Measurements from ENCODE around the gene GOLGA6A.
"Not testable (repeated sequence)": the region's sequence is repeated elsewhere in the genome, so short reads cannot be mapped to it uniquely, and the experiment has no call there.

The GOLGA6A gene

DNA sequence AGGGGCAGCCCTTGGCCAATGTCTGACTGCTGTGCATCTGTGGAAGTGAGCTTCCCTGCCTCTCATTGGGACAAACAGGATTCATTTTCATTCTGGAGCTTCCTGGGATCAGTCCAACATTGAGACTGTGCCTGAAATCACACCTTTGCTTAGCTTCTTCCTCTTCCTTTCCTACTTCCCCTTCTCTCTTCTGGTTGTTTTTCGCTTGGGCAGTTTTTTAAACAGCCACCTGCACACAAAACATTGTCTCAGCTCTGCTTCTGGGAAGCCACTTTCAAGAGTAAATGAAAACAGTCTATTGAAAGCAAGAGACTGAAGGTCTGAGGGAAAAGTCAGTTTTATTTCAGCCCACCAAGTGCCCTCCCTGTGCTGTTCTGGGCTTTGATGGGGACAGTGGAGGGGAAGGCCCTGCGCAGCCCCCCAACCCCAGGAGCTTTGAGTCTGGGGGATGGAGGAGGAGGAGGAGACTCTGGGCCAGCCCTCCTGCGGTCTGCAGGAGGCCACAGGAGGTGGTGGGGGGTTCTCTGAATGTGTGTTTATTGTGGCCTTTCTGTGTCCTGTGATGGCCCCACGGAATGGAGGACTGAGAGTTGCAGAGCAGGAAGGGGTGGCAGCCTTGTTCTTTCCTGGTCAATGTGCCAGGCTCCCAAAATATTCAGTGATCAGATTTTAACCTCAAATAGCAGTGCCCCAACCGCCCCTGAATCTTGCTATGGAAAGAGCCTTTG lies 40.2 kb upstream of the GOLGA6A start:
- DNase-seq (ENCODE audit: low read depth) = no peak
- TF ChIP-seq, protein P1, sequence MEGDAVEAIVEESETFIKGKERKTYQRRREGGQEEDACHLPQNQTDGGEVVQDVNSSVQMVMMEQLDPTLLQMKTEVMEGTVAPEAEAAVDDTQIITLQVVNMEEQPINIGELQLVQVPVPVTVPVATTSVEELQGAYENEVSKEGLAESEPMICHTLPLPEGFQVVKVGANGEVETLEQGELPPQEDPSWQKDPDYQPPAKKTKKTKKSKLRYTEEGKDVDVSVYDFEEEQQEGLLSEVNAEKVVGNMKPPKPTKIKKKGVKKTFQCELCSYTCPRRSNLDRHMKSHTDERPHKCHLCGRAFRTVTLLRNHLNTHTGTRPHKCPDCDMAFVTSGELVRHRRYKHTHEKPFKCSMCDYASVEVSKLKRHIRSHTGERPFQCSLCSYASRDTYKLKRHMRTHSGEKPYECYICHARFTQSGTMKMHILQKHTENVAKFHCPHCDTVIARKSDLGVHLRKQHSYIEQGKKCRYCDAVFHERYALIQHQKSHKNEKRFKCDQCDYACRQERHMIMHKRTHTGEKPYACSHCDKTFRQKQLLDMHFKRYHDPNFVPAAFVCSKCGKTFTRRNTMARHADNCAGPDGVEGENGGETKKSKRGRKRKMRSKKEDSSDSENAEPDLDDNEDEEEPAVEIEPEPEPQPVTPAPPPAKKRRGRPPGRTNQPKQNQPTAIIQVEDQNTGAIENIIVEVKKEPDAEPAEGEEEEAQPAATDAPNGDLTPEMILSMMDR (conservative IDR thresholded peaks at IDR 0.05; ENCODE audit: low read depth, low read length) = no peak
- no peak overlapping the region for H3K4me3 ChIP-seq (ENCODE audit: low read depth, low read length)

DNA sequence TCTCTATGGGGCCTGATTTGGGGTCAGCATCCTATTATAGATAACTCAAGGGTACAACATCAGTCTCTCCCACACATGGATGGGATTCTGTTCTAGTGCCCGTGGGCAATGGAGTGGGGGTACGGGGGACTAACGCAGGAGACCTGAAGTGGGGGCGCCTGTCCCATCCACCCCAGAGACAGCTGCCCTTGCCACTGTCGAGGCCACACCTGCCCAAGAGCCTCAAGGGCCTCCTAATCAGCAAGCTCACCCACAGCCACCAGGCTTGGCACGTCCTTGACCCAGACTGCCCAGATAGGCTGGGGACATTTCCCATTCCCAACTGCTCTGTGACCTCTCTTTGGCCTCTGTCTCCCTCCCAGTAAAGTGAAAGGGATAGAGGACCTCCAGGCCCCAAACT lies 39.5 kb upstream of the GOLGA6A start:
- no peak for DNase-seq (ENCODE audit: low read depth)
- TF ChIP-seq, protein P1 (conservative IDR thresholded peaks at IDR 0.05; ENCODE audit: low read depth, low read length) = no peak

DNA sequence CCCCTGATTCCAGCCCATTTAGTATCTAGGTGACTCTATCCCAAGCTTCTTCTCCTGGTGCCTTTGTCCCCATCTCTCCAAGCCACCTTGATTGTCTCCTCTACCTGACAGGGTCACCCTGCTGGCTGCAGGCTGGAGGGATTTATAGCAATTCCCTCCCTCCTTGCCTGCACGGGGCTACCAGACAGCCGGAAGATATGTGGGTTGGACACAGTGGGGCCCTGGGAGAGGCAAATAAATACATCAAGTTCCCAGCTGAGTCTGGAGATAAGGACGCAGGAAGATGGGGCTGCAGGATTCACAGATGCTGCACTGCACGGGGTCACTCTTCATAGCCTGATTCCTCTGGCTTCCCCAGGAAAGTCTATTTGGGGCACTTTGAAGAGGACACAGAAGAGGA lies 38.7 kb upstream of the GOLGA6A start:
- DNase-seq (ENCODE audit: low read depth) = no peak
- no peak overlapping the region for H3K4me3 ChIP-seq (ENCODE audit: low read depth, low read length)
- TF ChIP-seq, protein P1 (conservative IDR thresholded peaks at IDR 0.05; ENCODE audit: low read depth, low read length) = no peak

More for the DNA sequence above, 39.5 kb upstream of the GOLGA6A start:
- no peak overlapping the region for H3K4me3 ChIP-seq (ENCODE audit: low read depth, low read length)

DNA sequence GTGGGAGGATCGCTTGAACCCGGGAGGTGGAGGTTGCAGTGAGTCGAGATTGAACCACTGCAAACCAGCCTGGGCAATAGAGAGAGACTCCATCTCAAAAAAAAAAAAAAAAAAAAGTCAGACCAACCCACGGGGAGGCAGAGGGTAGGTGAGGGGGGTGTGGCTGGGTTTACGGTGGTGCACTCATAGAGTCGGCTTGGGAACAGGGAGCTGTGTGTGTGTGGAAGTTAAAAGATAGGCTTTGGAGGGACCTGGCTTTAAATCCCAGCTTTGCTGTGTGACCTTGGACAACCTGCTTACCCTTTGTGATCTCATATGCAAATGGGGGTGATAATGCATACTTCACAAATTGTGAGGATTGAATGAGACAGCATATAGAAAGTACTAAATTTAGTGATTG lies 38.1 kb upstream of the GOLGA6A start:
- DNase-seq (ENCODE audit: low read depth) = no peak
- TF ChIP-seq, protein P1 (conservative IDR thresholded peaks at IDR 0.05; ENCODE audit: low read depth, low read length) = no peak

DNA sequence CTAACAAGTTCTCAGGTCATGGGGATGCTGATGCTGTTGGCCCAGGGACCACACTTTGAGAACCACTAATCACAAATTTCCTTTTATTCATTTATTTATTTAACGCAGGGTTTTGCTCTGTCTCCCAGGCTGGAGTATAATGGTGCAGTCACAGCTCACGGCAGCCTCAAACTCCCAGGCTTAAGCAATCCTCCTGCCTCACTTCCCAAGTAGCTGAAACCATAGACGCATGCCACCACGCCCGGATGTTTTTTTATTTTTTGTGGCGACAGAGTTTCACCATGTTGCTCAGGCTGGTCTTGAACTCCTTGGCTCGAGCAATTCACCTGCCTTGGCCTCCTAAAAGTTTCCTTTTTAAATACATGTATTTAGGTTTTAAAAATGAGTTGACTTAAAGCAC lies 27.4 kb upstream of the GOLGA6A start:
- no peak for DNase-seq (ENCODE audit: low read depth)
- no peak overlapping the region for H3K4me3 ChIP-seq (ENCODE audit: low read depth, low read length)

More for the DNA sequence above, 38.1 kb upstream of the GOLGA6A start:
- H3K4me3 ChIP-seq (ENCODE audit: low read depth, low read length) = no peak overlapping the region

DNA sequence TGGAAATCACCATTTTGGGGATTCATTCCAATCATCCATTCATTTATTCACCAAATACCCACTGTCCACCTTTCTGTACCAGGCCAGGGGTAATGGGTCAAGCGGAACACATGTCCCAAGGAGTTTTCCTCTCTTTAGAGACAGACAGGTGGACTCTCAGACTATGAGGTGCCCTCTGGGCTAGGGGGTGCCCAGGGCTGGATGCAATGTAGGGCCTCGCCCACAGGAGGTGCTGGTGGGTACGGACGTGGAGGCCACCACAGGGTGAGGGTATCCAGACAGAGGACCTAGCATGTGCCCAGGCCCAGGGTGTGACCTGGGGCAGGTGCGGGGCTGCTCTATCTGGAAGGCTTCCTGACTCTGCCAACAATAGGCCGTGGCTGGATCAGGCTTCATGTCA lies 26.3 kb upstream of the GOLGA6A start:
- not testable (repeated sequence) for DNase-seq (ENCODE audit: low read depth); H3K4me3 ChIP-seq (ENCODE audit: low read depth, low read length)
- TF ChIP-seq, protein P1 (conservative IDR thresholded peaks at IDR 0.05; ENCODE audit: low read depth, low read length) = peak; percentile 12

More for the DNA sequence above, 27.4 kb upstream of the GOLGA6A start:
- TF ChIP-seq, protein P1 (conservative IDR thresholded peaks at IDR 0.05; ENCODE audit: low read depth, low read length) = no peak

DNA sequence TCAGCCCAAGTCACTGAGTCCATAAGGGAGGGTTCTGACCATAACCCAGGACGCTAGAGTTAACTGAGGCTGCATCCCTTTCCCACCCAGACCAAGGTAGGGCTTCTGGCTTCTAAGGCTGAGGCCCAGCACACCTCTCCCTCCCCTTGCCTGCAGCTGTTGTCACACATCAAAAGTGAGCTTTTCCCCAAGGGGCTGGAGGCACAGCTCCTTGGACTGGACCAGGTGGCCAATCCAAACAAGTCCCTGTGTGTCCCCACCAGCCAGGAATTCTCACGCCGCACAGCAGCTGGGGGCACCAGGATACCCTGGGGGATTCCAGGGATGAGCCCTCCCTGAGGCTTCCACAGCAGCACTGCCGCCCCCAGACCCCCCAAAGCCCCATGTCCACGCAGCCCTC lies 25.8 kb upstream of the GOLGA6A start:
- DNase-seq (ENCODE audit: low read depth) = no peak
- no peak overlapping the region for H3K4me3 ChIP-seq (ENCODE audit: low read depth, low read length)
- TF ChIP-seq, protein P1 (conservative IDR thresholded peaks at IDR 0.05; ENCODE audit: low read depth, low read length) = no peak

DNA sequence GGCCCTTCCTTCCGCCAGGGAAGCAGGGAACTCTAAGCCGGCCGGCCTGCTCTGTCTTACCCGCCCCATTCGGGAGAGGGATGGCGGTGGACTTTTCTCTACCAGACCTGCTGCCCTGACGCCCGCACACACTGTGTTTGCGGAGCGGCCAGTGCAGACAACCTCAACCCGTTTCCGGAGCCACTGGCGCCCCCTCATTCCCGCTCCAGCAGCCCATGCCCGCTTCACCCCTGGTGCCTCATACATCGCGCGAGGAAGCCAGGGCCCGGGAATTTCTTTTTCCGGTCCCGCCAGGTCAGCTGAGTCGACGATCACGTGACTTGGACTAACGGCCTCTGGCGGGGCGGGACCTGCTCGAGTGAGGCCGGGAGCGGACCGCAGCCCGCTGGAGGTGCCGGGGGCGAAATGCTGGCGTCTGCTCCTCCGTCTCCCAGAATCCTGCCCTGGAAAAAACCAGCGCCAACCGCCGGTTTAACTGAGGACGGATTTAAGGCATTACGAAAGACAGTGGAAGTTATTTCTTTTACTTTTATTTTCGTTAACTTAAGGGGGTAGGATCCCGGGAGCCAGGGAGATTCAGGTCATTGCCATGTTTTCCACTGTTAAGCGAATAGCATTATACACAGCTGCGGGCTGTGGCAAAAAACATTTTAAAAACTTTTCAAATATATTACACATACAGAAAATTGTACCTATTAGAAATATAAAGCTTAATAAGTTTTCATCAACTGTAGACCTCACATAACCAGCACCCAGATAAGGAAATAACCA lies 17.8 kb upstream of the GOLGA6A start:
- DNase-seq (ENCODE audit: low read depth) = peak; percentile 93
- H3K4me3 ChIP-seq (ENCODE audit: low read depth, low read length) = peak overlapping the region; percentile 49

DNA sequence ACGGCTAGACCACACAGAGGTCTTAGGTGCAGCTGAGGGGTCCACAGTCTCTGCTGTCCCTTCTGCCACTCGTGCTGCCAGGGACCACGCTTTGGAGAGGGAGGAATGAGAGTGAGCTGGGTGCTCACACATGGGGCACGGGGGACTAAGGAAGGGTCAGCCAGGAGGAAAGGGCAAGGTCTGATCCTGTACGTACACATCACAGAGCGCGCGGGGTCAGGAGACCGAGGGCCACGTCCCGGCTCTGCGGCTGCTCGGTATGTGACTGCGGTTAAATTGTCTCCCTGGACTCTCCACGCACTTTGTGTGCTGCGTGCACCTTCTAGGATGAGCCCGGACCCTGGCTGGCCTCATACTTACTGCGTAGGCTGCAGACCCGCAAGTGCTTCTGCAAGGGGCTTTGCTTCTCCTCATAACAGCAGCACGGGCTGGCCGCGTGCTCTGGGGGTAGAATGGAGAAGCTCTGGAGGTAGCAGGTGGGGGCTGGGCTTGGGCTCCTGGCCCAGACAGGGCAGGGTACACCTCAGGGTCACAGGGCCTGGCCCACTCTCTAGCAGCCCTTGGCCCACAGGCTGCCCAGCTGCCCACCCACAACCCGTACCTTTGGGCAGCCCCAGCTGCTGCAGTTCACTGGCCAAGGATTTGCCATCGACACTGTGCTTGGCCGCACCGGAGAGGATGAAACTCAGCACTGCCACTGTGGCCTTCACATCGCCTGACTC lies 14.6 kb upstream of the GOLGA6A start:
- DNase-seq (ENCODE audit: low read depth); H3K4me3 ChIP-seq (ENCODE audit: low read depth, low read length): not testable (repeated sequence)

All from choroid plexus epithelial cell (primary cell).